ENCODE measurements around the gene TMEM51.

TMEM51 gene

GRCh38 chr1:15249081-15249480 is 95.5 kb downstream of the TMEM51 start:
- Histone ChIP-seq H3K9me2 (replicated peaks; ENCODE audit: insufficient read depth, low read length) (no peaks in the 10 kb centered on the region), H3K4me2 (ENCODE audit: low read depth, low read length, poor library complexity, severe bottlenecking) (no peak overlapping the region), H4K20me1 (ENCODE audit: low read depth, low read length) (no peaks in the 10 kb centered on the region), H2AFZ (ENCODE audit: low read depth, low read length, severe bottlenecking) (no peak overlapping the region), H3K9ac (ENCODE audit: low read length) (no peak overlapping the region), H3K27ac (ENCODE audit: low read depth, low read length) (no peak overlapping the region), H3K27me3 (ENCODE audit: low read length) (no peaks in the 10 kb centered on the region), H3K36me3 (ENCODE audit: low read length) (no peaks in the 10 kb centered on the region), H3K9me3 (ENCODE audit: insufficient read depth, low read length) (no peaks in the 10 kb centered on the region), H3K79me2 (ENCODE audit: insufficient read depth, low read length) (no peaks in the 10 kb centered on the region), H3F3A (ENCODE audit: insufficient read depth) (no peaks in the 10 kb centered on the region), H3K4me3 (ENCODE audit: insufficient read depth, low read length, poor library complexity, severe bottlenecking) (no peak overlapping the region)
- TF ChIP-seq CTCF (IDR thresholded peaks at IDR 0.05; ENCODE audit: insufficient read depth, low read length, poor library complexity, severe bottlenecking) (no peak), EZH2phosphoT487 (conservative IDR thresholded peaks at IDR 0.05; ENCODE audit: low read length) (no peak)

GRCh38 chr1:15251857-15252835 is 98.6 kb downstream of the TMEM51 start:
- Histone ChIP-seq H3K9ac (ENCODE audit: low read length) (no peak overlapping the region), H3K4me2 (ENCODE audit: low read depth, low read length, poor library complexity, severe bottlenecking) (no peak overlapping the region), H4K20me1 (ENCODE audit: low read depth, low read length) (no peaks in the 10 kb centered on the region), H3K9me2 (replicated peaks; ENCODE audit: insufficient read depth, low read length) (no peaks in the 10 kb centered on the region), H3K9me3 (ENCODE audit: insufficient read depth, low read length) (no peaks in the 10 kb centered on the region), H3F3A (ENCODE audit: insufficient read depth) (no peaks in the 10 kb centered on the region), H3K4me3 (ENCODE audit: insufficient read depth, low read length, poor library complexity, severe bottlenecking) (no peak overlapping the region), H3K27me3 (ENCODE audit: low read length) (no peaks in the 10 kb centered on the region), H3K79me2 (ENCODE audit: insufficient read depth, low read length) (no peaks in the 10 kb centered on the region), H2AFZ (ENCODE audit: low read depth, low read length, severe bottlenecking) (no peak overlapping the region), H3K27ac (ENCODE audit: low read depth, low read length) (no peak overlapping the region), H3K36me3 (ENCODE audit: low read length) (no peaks in the 10 kb centered on the region)
- TF ChIP-seq EZH2phosphoT487 (conservative IDR thresholded peaks at IDR 0.05; ENCODE audit: low read length) (no peak), CTCF (IDR thresholded peaks at IDR 0.05; ENCODE audit: insufficient read depth, low read length, poor library complexity, severe bottlenecking) (no peak)

GRCh38 chr1:15254559-15254958 is 101.0 kb downstream of the TMEM51 start:
- H3K9ac ChIP-seq (ENCODE audit: low read length): no peak overlapping the region
- no peaks in the 10 kb centered on the region for H3K79me2 ChIP-seq (ENCODE audit: insufficient read depth, low read length)
- no peaks in the 10 kb centered on the region for H3F3A ChIP-seq (ENCODE audit: insufficient read depth)
- H3K27me3 ChIP-seq (ENCODE audit: low read length): no peaks in the 10 kb centered on the region
- no peaks in the 10 kb centered on the region for H3K36me3 ChIP-seq (ENCODE audit: low read length)
- H3K27ac ChIP-seq (ENCODE audit: low read depth, low read length): no peak overlapping the region
- no peaks in the 10 kb centered on the region for H4K20me1 ChIP-seq (ENCODE audit: low read depth, low read length)
- H3K4me2 ChIP-seq (ENCODE audit: low read depth, low read length, poor library complexity, severe bottlenecking): no peak overlapping the region
- no peak overlapping the region for H3K4me3 ChIP-seq (ENCODE audit: insufficient read depth, low read length, poor library complexity, severe bottlenecking)
- H2AFZ ChIP-seq (ENCODE audit: low read depth, low read length, severe bottlenecking): no peak overlapping the region
- no peak for TF ChIP-seq CTCF (IDR thresholded peaks at IDR 0.05; ENCODE audit: insufficient read depth, low read length, poor library complexity, severe bottlenecking)
- TF ChIP-seq EZH2phosphoT487 (conservative IDR thresholded peaks at IDR 0.05; ENCODE audit: low read length): no peak
- H3K9me2 ChIP-seq (replicated peaks; ENCODE audit: insufficient read depth, low read length): no peaks in the 10 kb centered on the region
- no peaks in the 10 kb centered on the region for H3K9me3 ChIP-seq (ENCODE audit: insufficient read depth, low read length)
